Activated T-helper 1 cell treated with anti-CD3 and anti-CD28 coated beads, Interleukin-2, amount 50 U/mL, for 16 hours (primary cell): ENCODE results near the gene PHF13.
"Not testable (repeated sequence)": the region's sequence is repeated elsewhere in the genome, so short reads cannot be mapped to it uniquely, and the experiment has no call there.

Experiments used
- DNase-seq, 2 donors: peaks; one replicate each; pipeline ENCODE4 v3.0.0-alpha.2; 2020; ENCODE audit warnings: low read depth in 1 of 2, low spot score in 1 of 2

PHF13 gene

DNA sequence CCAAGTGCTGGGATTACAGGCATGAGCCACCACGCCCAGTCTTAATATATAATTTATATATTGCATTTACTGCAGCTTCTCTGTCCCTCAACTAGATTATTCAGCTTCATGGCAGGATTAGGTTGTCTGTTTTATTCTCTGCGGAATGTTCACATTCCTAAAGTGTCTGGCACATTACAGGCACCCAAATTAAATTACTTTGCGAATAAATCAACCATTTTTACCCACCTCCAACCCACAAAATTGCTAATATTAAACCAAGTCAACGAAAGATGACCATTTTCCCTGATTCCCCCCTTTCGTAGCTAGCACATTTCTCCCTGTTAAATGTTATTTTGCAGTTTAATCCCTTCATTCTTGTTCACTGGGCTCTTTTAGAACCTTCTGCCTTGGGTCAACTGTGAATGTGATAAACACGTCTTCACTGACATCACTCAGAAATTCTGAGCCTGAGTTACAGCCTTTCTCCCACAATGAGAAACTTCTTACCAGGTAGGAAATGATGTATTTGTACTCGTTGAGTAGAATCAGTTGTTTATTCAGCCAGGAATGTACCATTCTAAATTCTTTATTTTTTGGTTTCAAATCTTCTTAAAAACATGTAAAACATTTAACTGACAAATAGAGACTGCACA is 47.0 kb downstream of the PHF13 start:
- no peak for DNase-seq

GRCh38 chr1:6662468-6662867 is 48.9 kb downstream of the PHF13 start:
- not testable (repeated sequence) for DNase-seq

DNA sequence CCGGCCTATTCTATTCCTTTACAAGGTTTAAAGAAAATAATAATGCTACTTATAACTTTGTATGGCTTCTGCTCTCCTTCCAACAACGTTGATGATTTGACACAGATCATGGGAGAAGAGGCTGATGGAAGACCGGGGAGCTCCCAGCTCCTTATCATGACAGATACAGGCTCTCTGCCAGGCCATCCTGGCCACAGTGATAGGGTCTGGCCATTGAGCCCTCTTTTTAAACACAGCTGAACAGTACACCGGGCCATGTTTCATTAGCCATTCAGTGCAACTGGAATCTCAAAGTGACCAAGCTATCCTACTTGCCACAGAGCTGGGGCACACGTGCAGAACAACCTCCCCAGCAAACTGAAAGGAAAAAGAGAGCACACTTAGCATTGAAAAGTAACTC is 53.2 kb downstream of the PHF13 start:
- DNase-seq, result no peak

GRCh38 chr1:6667139-6667538 is 53.6 kb downstream of the PHF13 start:
- DNase-seq, result no peak

DNA sequence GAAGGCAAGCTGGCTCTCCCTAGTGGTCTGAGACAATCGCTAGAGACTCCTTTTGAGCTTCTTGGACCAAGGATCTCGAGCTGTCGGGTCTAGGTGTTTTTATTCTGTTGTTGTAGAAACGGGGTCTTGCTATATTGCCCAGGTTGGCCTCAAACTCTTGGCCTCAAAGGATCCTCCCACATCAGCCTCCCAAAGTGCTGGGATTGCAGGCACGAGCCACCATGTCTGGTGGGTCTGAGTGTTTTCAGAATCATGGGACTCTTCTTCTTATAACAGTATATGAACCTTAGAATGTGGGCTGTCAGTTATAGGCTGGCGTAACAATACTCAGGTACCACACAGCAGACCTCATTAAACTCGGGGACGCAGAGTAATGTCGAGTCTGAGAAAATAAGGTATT is 55.0 kb downstream of the PHF13 start:
- no peak for DNase-seq

- no peak for DNase-seq
Measured at GRCh38 chr1:6672558-6672957, 59.0 kb downstream of the PHF13 start.
